ENCODE measurements around the gene SMYD2. TPM values are rescaled to one million over a fixed set of nuclear protein-coding genes. Genes with fewer than 3 reads are reported as not detected.

SMYD2 gene
- total RNA-seq, 4 donors from 2014 or later: 10.5 to 23.7 (median 15.0) TPM

DNA sequence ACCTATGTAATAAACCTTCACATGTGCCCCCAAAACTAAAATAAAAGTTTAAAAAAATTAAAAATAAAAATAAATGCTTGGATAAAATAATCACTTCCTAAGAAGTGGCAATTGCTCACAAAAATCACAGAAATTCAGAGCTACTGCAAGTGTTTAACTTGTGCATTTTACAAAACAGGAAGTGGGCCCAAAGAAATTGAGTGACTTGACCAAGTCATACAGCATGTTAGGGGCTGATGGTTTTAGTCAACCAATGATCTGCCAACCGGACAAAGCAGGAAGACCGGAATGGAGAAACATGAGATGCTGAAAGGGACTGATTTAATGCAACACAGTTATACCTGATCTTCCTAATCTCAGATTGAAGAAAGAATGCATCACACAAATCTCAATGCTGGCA, 96.5 kb downstream of the SMYD2 start:
- no peak overlapping the region for H3K4me3 ChIP-seq

DNA sequence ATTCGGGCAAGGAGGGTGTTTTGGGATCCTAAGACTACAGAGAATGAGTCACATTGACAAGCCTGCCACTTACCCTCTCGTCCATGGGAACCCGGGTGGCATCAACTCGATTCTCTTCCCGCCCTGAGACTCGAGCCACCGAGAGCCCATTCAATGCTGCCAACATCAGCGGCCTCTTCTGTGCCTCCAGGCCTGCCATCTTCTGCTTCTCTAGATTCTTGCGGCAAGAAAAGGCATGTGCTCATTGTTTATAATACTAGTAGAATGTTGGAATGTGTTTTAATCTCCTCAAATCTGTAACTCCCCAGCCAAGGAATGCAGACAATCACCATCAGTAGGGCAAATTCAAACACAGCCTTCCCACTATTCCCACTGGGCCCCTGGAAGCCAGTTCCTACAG, 96.9 kb downstream of the SMYD2 start:
- peak overlapping the region in 1 of 4 donors; percentile 21 for H3K27ac ChIP-seq
- peaks cover 0 to 50% (median 0%) of the 10 kb centered on the region in 3 donors for H3K36me3 ChIP-seq
- WGBS, 2 donors: 61 to 71% methylated on average over 9 of the region's 9 CpGs

More for the DNA sequence above, 96.5 kb downstream of the SMYD2 start:
- 84 to 92% methylated on average over 2 of the region's 2 CpGs for WGBS, 2 donors
- Histone ChIP-seq H3K36me3 (peaks cover 0 to 52% (median 0%) of the 10 kb centered on the region in 3 donors), H3K27me3 (no peaks in the 10 kb centered on the region), H3K27ac (no peak overlapping the region), H3K9me3 (no peaks in the 10 kb centered on the region), H3K4me1 (peaks cover 0 to 9% (median 0%) of the 10 kb centered on the region in 4 donors)
- no peak for DNase-seq (ENCODE audit: low spot score in 2 of 2)
- TF ChIP-seq POLR2A (IDR thresholded peaks at IDR 0.05): no peak
- TF ChIP-seq EP300 (IDR thresholded peaks at IDR 0.05): no peak
- TF ChIP-seq, protein P1, sequence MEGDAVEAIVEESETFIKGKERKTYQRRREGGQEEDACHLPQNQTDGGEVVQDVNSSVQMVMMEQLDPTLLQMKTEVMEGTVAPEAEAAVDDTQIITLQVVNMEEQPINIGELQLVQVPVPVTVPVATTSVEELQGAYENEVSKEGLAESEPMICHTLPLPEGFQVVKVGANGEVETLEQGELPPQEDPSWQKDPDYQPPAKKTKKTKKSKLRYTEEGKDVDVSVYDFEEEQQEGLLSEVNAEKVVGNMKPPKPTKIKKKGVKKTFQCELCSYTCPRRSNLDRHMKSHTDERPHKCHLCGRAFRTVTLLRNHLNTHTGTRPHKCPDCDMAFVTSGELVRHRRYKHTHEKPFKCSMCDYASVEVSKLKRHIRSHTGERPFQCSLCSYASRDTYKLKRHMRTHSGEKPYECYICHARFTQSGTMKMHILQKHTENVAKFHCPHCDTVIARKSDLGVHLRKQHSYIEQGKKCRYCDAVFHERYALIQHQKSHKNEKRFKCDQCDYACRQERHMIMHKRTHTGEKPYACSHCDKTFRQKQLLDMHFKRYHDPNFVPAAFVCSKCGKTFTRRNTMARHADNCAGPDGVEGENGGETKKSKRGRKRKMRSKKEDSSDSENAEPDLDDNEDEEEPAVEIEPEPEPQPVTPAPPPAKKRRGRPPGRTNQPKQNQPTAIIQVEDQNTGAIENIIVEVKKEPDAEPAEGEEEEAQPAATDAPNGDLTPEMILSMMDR (IDR thresholded peaks at IDR 0.05): no peak

DNA sequence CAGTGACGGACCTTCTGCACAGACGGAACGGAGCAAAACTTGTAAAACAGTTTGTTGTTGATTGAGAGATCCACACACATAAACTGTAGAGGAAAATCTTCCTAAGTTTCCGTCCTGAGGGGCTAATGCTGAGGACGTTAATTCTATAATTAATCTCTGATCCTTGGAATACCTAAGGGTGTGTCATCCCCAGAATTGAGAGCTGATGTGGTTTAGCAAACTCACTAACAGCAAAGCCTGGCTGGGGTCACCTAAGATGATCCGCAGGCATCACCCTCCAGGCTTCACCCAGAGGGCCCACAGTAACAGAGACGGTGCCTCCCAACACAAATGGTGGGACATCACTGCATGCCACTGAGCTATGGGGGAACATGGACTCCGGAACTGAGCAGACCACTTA, 97.5 kb downstream of the SMYD2 start:
- H3K4me3 ChIP-seq: no peak overlapping the region
- TF ChIP-seq POLR2A (IDR thresholded peaks at IDR 0.05): no peak
- no peak for TF ChIP-seq EP300 (IDR thresholded peaks at IDR 0.05)
- TF ChIP-seq, protein P1 (IDR thresholded peaks at IDR 0.05): no peak
- H3K4me1 ChIP-seq: peaks cover 0 to 5% (median 0%) of the 10 kb centered on the region in 4 donors
- H3K27ac ChIP-seq: peak overlapping the region in 1 of 4 donors; percentile 21
- no peaks in the 10 kb centered on the region for H3K27me3 ChIP-seq
- H3K9me3 ChIP-seq: no peaks in the 10 kb centered on the region
- DNase-seq (ENCODE audit: low spot score in 2 of 2): no peak
- 82 to 88% methylated on average over 8 of the region's 8 CpGs for WGBS, 2 donors
- H3K36me3 ChIP-seq: peaks cover 0 to 52% (median 0%) of the 10 kb centered on the region in 3 donors

More for the DNA sequence above, 96.9 kb downstream of the SMYD2 start:
- no peak for DNase-seq (ENCODE audit: low spot score in 2 of 2)
- H3K27me3 ChIP-seq: no peaks in the 10 kb centered on the region
- peaks cover 0 to 5% (median 0%) of the 10 kb centered on the region in 4 donors for H3K4me1 ChIP-seq
- H3K4me3 ChIP-seq: no peak overlapping the region
- no peak for TF ChIP-seq EP300 (IDR thresholded peaks at IDR 0.05)
- TF ChIP-seq, protein P1 (IDR thresholded peaks at IDR 0.05): no peak
- TF ChIP-seq POLR2A (IDR thresholded peaks at IDR 0.05): no peak
- H3K9me3 ChIP-seq: no peaks in the 10 kb centered on the region

DNA sequence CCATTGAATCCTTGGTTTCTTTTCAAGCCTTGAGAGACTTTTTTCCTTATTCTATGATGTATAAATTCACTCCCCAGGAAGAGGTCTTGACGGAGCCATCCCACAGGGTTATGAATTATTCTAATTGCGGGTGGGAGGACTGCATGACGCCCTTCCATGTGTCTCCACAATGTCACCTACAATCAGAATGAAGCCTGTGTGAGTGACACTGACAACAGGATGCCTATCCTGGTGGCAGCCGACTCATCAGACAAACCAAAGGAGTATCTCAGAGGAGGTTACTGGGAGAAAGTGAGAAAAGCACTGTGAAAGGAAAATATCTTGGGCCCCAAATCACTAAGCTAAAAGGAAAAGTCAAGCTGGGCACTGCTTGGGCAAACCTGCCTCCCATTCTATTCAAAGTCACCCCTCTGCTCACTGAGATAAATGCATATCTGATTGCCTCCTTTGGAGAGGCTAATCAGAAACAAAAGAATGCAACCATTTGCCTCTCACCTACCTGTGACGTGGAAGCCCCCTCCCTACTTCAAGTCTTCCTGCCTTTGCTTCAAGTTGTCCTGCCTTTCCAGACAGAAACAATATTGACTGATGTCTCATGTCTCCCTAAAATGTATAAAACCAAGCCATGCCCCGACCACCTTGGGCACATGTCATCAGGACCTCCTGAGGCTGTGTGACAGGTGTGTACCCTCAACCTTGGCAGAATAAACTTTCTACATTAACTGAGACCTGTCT, 98.4 kb downstream of the SMYD2 start:
- H3K27ac ChIP-seq: no peak overlapping the region
- WGBS, 2 donors: 77 to 86% methylated on average over 6 of the region's 6 CpGs
- no peak for DNase-seq (ENCODE audit: low spot score in 2 of 2)

DNA sequence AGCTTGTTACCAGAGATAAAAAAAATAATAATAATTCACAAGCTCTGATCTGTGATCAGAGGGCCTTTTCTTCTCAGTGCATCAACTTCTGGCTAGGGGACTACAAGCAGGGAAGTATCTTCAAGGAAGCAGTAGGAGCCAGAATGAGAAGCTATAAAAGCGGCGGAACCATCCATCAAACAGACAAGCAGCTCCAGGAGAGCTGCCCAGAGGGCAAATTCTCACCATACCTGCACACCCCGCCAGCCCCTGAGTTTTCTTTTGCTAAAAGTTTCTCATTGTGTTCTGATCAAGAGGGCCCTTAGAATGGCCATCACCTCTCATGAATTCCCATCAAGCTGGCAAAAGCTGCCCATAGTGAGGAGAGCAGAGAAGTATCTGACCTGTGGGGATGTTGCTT, 99.4 kb downstream of the SMYD2 start:
- Histone ChIP-seq H3K27me3 (no peaks in the 10 kb centered on the region), H3K9me3 (no peaks in the 10 kb centered on the region), H3K27ac (no peak overlapping the region), H3K36me3 (peaks cover 0 to 63% (median 2%) of the 10 kb centered on the region in 3 donors), H3K4me1 (no peaks in the 10 kb centered on the region), H3K4me3 (no peak overlapping the region)
- WGBS, 2 donors: 83 to 92% methylated on average over 3 of the region's 3 CpGs
- TF ChIP-seq, protein P1 (IDR thresholded peaks at IDR 0.05): no peak
- TF ChIP-seq POLR2A (IDR thresholded peaks at IDR 0.05): no peak
- TF ChIP-seq EP300 (IDR thresholded peaks at IDR 0.05): no peak
- DNase-seq (ENCODE audit: low spot score in 2 of 2): no peak

More for the DNA sequence above, 98.4 kb downstream of the SMYD2 start:
- TF ChIP-seq, protein P1 (IDR thresholded peaks at IDR 0.05): no peak
- TF ChIP-seq POLR2A (IDR thresholded peaks at IDR 0.05): no peak
- no peak for TF ChIP-seq EP300 (IDR thresholded peaks at IDR 0.05)
- Histone ChIP-seq H3K36me3 (peaks cover 0 to 61% (median 2%) of the 10 kb centered on the region in 3 donors), H3K9me3 (no peaks in the 10 kb centered on the region), H3K4me1 (no peaks in the 10 kb centered on the region), H3K4me3 (no peak overlapping the region), H3K27me3 (no peaks in the 10 kb centered on the region)
